PC-9 (cell line): ENCODE measurements around the gene MACROD2. TPM values are rescaled to one million over a fixed set of nuclear protein-coding genes. Genes with fewer than 3 reads are reported as not detected.

Experiments used
- BruUV-seq: library from RNA; stranded (reverse); fragments of 400-500 nt; replicated peaks from 2 replicates; lab custom pipeline; 2021; lab: Mats Ljungman, UMichigan
- CTCF ChIA-PET: fragments of 300-600 bp; sonication (Branson Sonifier 250); formaldehyde crosslinking; loops from one replicate; lab custom pipeline; 2022; ENCODE audit warnings: antibody characterized with exemption; lab: Charles Lee
- POLR2A ChIA-PET: fragments of 300-600 bp; sonication (Branson Sonifier 250); formaldehyde crosslinking; loops from one replicate; lab custom pipeline; 2022; ENCODE audit warnings: antibody characterized with exemption; ENCODE audit not compliant: unreplicated experiment; lab: Charles Lee
- DNase-seq, 2 experiments: peaks; one replicate each; pipeline versions ENCODE4 v3.0.0 to v3.0.0-alpha.2; 2015 to 2022; ENCODE audit warnings: mixed read lengths in 1 of 2
- H2AFZ ChIP-seq: fragments of 200-600 bp; sonication (generic); 2 replicates; pipeline ENCODE4 v1.8.1; 2017; ENCODE audit warnings: antibody characterized with exemption
- H3F3A ChIP-seq: fragments of 200-600 bp; sonication (generic); 2 replicates; pipeline ENCODE4 v1.8.1; 2017; ENCODE audit warnings: antibody characterized with exemption, mild to moderate bottlenecking, low read depth; ENCODE audit not compliant: insufficient read depth
- H3K27ac ChIP-seq: fragments of 200-600 bp; sonication (generic); 2 replicates; pipeline ENCODE4 v1.6.1; 2016; ENCODE audit warnings: mixed run types
- H3K27me3 ChIP-seq: fragments of 200-600 bp; sonication (generic); 2 replicates; pipeline ENCODE4 v1.6.1; 2016; ENCODE audit warnings: low read depth, mixed run types; ENCODE audit not compliant: insufficient read depth
- H3K36me3 ChIP-seq: fragments of 200-600 bp; sonication (generic); 2 replicates; pipeline ENCODE4 v1.6.1; 2016; ENCODE audit warnings: low read depth, mixed run types
- H3K4me1 ChIP-seq: fragments of 200-600 bp; sonication (generic); replicated peaks from 2 replicates; pipeline ENCODE4 v1.6.1; 2016; ENCODE audit warnings: mixed run types; ENCODE audit not compliant: insufficient read depth
- H3K4me2 ChIP-seq: fragments of 200-600 bp; sonication (generic); 2 replicates; pipeline ENCODE4 v1.6.1; 2017; ENCODE audit warnings: mixed run types
- H3K4me3 ChIP-seq: fragments of 200-600 bp; sonication (generic); 2 replicates; pipeline ENCODE4 v1.6.1; 2016; ENCODE audit warnings: mixed run types
- H3K79me2 ChIP-seq: fragments of 200-600 bp; sonication (generic); 2 replicates; pipeline ENCODE4 v1.6.1; 2017; ENCODE audit warnings: low read depth, mixed run types
- H3K9me2 ChIP-seq: fragments of 200-600 bp; sonication (generic); 2 replicates; pipeline ENCODE4 v1.8.1; 2017; ENCODE audit warnings: mild to moderate bottlenecking; ENCODE audit not compliant: insufficient read depth
- H3K9me3 ChIP-seq: fragments of 200-600 bp; sonication (generic); 2 replicates; pipeline ENCODE4 v1.8.1; 2016; ENCODE audit warnings: low read depth; ENCODE audit not compliant: insufficient read depth
- H4K20me1 ChIP-seq: fragments of 200-600 bp; sonication (generic); 2 replicates; pipeline ENCODE4 v1.8.1; 2017; ENCODE audit not compliant: insufficient read depth
- EZH2 ChIP-seq: fragments of 200-600 bp; sonication (generic); IDR thresholded peaks from 2 replicates; pipeline ENCODE4 v1.8.0; 2017; ENCODE audit warnings: antibody characterized with exemption, low read depth
- intact Hi-C: fragments of 100-400 bp; cut with micrococcal nuclease; formaldehyde crosslinking; loops from one replicate; pipeline ENCODE4 v1.10.0; 2022; ENCODE audit not compliant: unreplicated experiment
- total RNA-seq: library from RNA; stranded (reverse); gene quantifications from 2 replicates; pipeline ENCODE4 v1.2.3, GENCODE V29; 2021
- TF ChIP-seq, protein P1 (sequence below): fragments of 200-600 bp; sonication (generic); conservative IDR thresholded peaks from 2 replicates; pipeline ENCODE4 v1.6.1; 2017; ENCODE audit warnings: mixed run types, antibody characterized with exemption, mild to moderate bottlenecking, moderate library complexity

Gene MACROD2
- total RNA-seq, 1 experiment from 2014 or later: 11.4 TPM

DNA sequence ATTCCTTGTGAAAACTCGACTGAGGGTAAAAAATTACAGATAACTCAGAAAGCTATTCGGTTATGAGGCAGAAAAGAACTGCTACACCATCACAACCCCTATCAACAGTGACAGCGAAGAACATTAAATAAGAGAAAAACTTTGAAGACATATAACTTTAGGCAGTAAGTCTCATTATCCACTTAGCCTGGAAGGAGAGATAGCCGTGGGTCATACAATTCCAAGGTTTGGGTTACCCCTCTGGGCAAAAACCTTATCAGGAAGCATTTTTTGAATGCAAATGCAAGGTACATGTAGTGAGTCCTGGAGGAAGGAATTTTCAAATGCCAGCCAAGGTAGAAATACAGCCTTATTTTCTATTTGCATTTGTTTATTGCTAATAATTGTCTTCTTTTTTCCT lies 212.3 kb downstream of the MACROD2 start:
- ChIA-PET CTCF (no interaction called here), POLR2A (no interaction called here)
- no peaks in the 10 kb centered on the region for H3K9me2 ChIP-seq
- H3F3A ChIP-seq: no peaks in the 10 kb centered on the region
- H3K79me2 ChIP-seq: no peaks in the 10 kb centered on the region
- BruUV-seq: no TSS peak
- H3K4me1 ChIP-seq: 0 out of 2 replicates have a peak, but pooled peaks cover under 1% of the 10 kb centered on the region
- no peak overlapping the region for H3K4me3 ChIP-seq
- no peak overlapping the region for H3K4me2 ChIP-seq
- H3K27me3 ChIP-seq: no peaks in the 10 kb centered on the region
- TF ChIP-seq, protein P1, sequence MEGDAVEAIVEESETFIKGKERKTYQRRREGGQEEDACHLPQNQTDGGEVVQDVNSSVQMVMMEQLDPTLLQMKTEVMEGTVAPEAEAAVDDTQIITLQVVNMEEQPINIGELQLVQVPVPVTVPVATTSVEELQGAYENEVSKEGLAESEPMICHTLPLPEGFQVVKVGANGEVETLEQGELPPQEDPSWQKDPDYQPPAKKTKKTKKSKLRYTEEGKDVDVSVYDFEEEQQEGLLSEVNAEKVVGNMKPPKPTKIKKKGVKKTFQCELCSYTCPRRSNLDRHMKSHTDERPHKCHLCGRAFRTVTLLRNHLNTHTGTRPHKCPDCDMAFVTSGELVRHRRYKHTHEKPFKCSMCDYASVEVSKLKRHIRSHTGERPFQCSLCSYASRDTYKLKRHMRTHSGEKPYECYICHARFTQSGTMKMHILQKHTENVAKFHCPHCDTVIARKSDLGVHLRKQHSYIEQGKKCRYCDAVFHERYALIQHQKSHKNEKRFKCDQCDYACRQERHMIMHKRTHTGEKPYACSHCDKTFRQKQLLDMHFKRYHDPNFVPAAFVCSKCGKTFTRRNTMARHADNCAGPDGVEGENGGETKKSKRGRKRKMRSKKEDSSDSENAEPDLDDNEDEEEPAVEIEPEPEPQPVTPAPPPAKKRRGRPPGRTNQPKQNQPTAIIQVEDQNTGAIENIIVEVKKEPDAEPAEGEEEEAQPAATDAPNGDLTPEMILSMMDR: no peak
- no peak for TF ChIP-seq EZH2
- no peaks in the 10 kb centered on the region for H4K20me1 ChIP-seq
- no peaks in the 10 kb centered on the region for H3K36me3 ChIP-seq
- no peaks in the 10 kb centered on the region for H3K9me3 ChIP-seq
- no peak for DNase-seq
- H2AFZ ChIP-seq: no peak overlapping the region
- H3K27ac ChIP-seq: no peak overlapping the region
- intact Hi-C loops: no loop called here

DNA sequence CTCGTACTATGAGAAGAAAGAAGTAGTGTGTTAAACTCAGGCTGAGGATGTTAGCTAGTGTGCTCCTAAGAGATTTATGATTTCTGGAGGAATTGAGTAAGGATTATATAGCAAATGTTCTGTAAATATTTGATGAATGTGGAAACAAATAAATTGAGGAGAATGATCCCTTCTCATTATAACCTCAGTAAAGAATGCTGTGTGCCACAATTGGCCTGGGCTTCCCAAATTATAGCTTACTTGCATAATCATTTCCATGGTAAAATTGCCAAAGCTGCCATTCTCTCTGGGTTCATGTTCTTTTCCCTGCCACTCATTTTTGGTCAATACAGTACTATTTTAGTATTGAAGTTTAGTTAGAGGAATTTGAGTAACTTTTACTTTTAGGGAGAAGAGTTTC lies 213.6 kb downstream of the MACROD2 start:
- DNase-seq: no peak
- H3K4me2 ChIP-seq: no peak overlapping the region
- H3K4me3 ChIP-seq: no peak overlapping the region
- no peak overlapping the region for H3K27ac ChIP-seq
- TF ChIP-seq, protein P1: no peak
- TF ChIP-seq EZH2: no peak
- no peaks in the 10 kb centered on the region for H3K36me3 ChIP-seq
- no peaks in the 10 kb centered on the region; the same call in 1 of the 2 replicates for H3K4me1 ChIP-seq
- no peaks in the 10 kb centered on the region; the same call in 1 of the 2 replicates for H3K9me2 ChIP-seq
- no peaks in the 10 kb centered on the region for H4K20me1 ChIP-seq
- BruUV-seq: no TSS peak
- no peaks in the 10 kb centered on the region for H3F3A ChIP-seq
- no peaks in the 10 kb centered on the region for H3K79me2 ChIP-seq
- H2AFZ ChIP-seq: no peak overlapping the region
- no peaks in the 10 kb centered on the region for H3K27me3 ChIP-seq
- POLR2A ChIA-PET: no interaction called here
- intact Hi-C loops: no loop called here
- CTCF ChIA-PET: no interaction called here
- H3K9me3 ChIP-seq: no peaks in the 10 kb centered on the region

DNA sequence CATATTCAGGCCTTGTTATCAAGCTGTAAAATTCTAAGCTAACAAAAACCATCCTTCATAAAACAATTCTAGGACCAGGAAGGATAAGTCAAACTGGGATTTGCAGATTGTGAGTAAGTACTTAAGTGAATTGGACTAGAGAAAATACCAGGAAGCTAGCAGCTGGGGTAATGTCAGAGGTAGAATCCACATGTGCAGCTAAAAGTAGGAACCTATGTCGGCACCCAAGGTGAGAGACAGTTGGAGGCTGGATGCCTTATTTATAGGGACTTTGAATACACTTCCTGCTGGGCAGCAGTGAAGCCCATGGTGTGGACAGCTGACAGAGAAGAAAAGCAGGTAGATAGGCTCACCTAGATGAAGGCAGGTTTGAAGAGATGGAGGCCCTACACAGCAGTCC lies 214.8 kb downstream of the MACROD2 start:
- Histone ChIP-seq H3K79me2 (no peaks in the 10 kb centered on the region), H3K9me3 (no peaks in the 10 kb centered on the region), H3K27ac (no peak overlapping the region), H4K20me1 (no peaks in the 10 kb centered on the region), H3K36me3 (no peaks in the 10 kb centered on the region), H3K9me2 (no peaks in the 10 kb centered on the region; the same call in 1 of the 2 replicates), H3K27me3 (no peaks in the 10 kb centered on the region), H3K4me2 (no peak overlapping the region), H3F3A (no peaks in the 10 kb centered on the region), H3K4me3 (no peak overlapping the region), H2AFZ (no peak overlapping the region), H3K4me1 (no peaks in the 10 kb centered on the region; the same call in 1 of the 2 replicates)
- no TSS peak for BruUV-seq
- ChIA-PET POLR2A (no interaction called here), CTCF (no interaction called here)
- DNase-seq: no peak
- TF ChIP-seq EZH2: no peak
- TF ChIP-seq, protein P1: no peak
- intact Hi-C loops: no loop called here
